GM21390 (cell line): ENCODE results near the gene PDRG1.

Experiments used
- ATAC-seq: cut with Tn5 transposase; IDR thresholded peaks from one replicate; pipeline ENCODE4 v1.9.1; 2021; ENCODE audit not compliant: unreplicated experiment

Gene PDRG1

DNA sequence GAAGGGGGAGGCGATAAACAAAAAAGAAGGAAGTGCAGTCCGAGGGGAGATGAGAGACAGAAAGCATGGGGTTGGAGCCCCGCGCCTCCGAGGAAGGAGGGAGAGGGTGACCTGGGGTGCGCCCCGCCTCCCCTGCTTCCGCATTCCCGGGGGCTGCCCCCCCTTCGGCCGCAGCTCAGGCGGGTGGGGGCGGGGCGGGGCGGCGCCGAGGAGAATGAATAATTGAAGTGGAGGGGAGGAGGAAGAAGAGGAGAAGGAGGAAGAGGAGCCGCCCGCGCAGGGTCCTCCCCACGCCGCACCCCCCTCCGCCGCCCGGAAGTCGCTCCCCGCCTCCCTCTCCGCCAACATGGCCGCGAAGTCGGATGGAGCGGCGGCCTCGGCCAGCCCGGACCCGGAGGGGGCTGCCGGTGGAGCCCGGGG lies 16.0 kb upstream of the PDRG1 start, which contains the start of gene XKR7:
XKR7 (plus strand) TSS at position 322 of the 420 bp plus-strand sequence; CDS start at position 347, 25 bp downstream.
- no peak for ATAC-seq

DNA sequence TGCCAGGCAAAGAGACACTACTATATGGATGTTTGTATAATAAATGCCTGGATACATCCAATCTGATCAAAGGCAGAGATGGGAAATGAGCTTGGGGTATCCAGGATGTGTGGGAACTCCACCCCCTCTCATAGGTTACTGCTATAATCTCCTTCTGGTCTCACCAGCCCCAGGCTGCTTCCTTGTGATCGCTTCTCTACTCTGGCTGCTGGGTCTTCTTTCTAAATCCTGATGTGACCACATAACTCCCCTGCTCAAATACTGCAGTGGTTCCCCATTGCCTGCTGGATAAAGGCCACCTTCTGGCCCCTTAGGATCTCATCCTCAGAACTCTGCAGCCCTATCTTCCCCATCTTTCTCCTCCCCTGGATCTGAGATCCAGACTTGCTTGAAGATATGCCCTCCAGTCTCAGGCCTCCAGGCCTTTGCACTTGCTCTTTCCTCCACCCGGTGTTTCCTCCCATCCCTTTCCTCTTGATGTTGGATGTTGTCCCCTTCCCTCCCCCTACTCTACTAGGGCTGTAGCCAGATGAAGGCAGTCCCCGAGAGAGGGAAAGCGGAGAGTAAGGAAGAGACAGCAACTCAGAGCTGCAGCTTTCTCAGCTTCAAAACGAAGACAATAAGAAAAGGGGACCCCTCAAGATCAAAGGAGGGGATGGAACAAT lies 15.3 kb upstream of the PDRG1 start:
- no peak for ATAC-seq

DNA sequence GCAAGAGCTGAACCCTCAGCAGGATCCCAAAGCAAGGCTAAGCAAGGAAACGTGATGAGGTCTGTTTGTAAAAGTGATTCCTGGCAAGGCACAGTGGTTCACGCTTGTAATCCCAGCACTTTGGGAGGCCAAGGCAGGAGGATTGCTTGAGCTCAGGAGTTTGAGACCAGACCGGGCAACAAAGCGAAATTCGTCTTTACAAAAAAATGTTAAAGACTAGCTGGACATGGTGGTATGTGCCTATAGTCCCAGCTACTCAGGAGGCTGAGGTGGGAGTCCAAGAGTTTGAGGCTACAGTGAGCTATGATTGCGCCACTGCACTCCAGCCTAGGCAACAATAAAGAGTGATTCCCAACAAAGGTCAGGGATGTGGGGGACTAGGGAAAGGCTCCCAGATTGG lies 12.0 kb upstream of the PDRG1 start:
- no peak for ATAC-seq

DNA sequence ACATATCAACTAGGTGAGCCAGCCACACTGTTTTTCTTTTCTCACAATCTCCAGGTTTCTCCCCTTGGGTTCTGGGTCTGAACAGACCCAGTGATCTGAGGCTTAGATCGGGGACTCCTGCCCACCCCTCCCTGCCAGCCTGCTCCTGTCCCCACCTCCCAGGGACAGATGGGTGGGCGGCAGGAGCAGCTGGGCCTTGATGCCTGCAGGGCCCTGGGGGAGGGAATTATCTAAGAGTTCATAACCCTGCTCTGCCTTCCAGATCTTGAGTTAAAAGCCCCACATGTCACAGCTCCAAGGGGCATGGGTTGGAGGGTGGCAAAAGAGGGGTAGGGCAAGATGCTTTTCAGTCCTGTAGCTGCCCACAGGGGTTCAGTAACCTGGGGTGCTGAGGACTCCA lies 10.9 kb upstream of the PDRG1 start:
- no peak for ATAC-seq

DNA sequence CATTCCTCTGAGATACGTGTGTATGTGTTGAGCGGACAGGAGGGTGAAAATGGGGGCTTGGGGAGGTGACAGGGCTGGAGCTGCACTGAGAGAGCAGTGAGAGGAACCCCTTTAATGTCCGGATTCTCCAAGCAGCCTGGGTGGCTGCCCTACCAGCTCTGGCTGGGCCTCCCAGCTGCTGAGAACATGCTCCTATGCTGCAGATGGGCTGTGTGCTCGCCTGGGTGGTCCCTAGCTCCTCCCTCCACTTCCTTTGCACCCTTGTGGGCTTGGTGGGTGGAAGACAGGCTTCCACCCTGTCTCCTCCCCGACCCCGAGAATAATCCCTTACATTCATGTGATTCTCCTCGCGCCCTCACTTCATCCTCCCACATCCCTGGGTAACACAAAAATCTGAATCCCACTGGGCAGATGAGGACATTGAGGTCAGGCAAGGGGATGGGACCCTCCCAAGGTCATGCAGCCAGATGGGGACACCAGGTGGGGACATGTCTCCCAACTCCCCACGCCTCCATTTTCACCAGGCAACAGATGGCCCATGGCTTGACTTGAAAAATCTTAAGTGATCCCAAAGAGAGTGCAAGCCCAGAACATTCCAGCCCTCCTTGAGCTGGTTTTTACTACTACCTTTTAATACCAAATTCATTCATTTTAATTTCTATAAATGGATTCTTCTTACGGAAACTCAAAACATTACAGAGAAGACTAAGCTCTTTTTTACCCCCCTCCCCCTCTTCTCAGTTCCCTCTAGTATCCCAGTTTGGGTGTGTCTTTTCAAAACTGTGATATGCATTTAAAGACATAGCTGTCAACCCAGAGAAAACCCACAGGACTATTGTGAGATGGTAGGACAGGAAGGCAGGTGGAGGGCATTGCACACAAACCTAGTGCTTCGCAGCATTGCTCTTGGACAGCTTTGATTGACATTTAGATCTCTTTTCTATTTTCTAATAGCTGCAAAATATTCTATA lies 5.0 kb upstream of the PDRG1 start:
- ATAC-seq: no peak

DNA sequence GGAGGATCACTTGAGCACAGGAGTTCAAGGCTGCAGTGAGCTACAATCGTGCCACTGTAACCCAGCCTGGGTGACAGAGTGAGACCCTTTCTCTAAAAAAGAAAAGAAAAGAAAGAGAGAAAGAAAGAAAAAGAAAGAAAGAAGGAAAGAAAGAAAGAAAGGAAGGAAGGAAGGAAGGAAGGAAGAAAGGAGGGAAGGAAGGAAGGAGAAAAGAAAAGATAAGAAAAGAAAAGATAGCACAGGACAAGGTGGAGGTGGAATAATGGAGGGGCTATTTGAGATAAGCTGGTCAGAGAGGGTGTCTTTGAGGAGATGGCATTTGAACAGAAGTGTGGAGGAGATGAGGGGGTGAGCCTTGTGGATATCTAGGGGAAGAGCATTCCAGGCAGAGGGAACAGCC lies 2.7 kb upstream of the PDRG1 start:
- ATAC-seq: no peak

DNA sequence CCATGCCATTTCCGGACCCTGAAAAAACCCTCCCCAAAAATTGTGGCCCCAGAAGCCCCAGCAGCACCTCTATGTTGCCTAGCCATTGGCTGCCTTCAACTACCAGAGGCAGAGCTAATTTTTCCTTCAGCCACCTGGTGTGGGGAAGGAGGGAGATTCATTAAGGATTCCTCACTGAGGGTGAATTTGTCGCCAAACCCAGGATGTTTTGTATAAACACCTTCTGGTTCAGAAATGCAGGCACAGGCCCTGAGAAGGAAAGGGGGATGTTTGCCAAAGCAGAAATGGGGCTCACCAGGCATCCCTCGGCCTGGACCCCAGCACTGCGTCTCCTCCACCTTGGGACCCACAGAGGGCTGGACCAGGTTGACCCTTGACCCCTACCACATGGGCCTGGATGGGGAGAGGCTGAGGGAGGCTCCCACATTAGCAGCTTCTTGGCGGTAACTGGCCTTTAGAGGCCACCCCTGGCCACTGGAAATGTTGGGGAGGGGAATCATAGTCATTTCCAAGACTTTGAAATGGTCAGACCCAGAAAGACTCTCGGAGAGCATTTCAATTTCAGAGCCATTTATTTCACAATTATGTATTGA lies 1.8 kb upstream of the PDRG1 start:
- ATAC-seq: no peak

DNA sequence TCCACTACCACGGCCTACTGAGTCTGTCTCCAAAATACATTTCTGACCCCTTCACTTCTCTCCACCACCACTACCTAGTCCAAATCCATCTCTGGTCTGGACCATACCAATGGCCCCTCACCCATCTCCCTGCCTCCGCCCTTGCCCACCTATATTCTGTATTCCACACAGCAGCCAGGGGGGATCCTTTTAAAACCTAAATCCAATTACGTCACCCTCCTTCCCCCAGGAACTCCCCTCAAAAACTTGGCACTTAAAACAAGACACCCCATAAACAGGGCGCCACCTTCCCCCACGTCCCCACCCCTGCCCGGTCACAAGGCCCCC lies 680 bp downstream of the PDRG1 start:
- no peak for ATAC-seq

DNA sequence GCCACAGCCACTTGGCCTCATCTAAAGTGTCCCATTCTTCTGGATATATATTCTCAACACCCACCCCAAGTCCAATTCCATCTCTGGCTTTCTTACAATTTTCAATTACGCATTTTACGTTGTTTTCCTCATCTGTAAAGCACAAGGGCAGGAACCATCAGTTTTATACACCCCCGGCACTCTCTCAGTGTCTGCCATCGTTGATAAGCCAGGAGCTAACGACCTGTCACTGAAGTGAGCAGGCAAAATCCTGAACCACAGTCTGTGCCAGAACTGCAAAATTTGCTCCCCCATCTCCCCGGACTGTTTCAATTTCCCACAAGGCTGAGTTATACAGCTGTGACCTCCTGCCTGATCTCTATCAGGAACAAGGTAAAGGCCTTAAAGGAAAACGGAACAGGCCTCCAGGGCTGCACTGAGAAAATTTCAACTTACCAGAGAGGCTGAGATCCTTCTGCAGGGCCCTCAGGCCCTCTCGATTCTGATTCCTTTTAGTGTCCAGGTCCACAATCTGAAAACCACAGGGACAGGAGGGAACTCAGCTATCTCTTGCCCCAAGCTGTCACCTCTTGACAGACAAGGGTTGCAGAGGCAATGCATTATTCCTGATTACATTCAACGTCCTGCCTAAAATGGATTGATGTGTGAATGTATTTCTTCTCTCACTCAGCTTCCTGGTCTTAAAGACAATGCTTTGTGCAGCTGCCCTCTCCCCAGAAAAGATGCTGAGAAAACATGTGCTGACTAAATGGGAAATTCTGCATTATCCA lies 1.8 kb downstream of the PDRG1 start:
- no peak for ATAC-seq

DNA sequence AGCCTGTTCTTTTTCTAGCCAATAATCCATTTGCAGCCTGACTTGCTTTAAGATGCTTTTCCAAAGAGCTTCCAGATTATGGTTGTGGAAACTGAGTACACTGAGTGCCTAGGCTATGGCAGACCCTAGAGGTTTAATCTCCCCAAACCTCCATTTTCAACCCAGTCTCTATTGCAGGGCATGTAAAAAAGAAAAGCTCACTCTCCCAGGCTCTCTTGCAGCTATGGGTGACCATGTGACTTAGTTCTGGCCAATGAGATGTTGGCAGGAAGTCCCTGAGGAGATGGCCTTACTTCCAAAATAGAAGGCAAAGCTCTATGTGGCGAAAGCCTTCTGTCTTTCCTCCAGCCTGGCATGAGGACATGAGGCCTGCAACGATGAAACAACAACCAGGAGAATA lies 3.8 kb downstream of the PDRG1 start:
- no peak for ATAC-seq

DNA sequence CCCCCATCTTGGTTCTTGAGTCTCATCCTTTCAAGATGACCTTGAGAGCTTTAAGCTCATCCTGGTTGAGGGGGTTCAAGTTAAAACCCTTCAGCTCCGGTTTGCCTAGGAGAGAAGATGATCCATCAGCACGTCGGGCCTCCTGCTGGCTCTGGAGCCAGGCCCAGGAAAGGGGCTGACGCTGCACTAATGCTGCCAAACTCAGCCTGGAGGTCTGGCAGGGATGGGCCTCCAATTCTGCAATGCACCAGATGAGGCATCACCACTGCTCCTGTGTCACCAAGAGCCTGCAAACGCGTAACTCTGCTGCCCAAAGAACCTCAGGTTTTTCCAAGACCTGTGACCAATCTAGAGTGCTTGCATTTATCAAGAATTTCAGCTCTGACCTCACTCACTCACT lies 6.1 kb downstream of the PDRG1 start:
- ATAC-seq: no peak

DNA sequence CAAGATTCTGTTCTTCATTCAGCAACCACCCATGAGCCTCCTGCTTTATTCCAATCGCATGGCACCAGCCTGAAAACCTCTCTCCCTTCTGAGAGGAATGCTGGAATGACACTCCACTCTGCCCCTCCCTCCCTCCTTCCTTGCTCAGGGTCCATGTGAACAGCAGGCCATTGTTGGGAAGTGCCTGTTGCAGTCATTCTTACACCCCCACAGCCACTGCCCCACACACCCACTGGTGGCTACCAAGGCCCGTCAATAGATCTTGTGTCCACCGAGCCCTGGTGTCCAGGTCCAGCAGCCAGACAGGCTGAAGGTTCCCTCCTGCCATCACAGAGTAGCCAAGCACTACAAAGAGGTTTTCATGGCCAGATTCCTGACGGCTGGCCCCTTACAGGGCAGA lies 6.5 kb downstream of the PDRG1 start:
- ATAC-seq: no peak

DNA sequence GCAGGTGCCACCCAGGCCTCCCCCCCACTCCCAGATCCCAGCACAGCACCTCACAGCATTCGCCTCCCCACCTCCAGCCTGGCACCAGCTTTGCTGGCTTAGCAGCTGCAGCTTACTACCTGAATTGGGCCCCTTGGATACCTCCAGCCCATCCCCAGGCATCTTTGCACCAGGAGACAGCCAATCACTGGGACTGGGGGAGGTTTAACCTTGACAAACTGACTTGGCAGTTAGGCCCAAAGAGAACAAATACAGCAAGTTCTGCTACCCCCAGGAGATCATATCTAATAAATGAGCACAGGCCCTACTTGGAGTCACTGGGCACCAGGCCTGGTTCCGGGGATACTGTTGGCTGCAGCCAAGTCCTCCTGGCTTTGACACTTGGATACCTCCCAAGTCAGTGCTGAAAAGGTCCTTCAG lies 8.8 kb downstream of the PDRG1 start:
- ATAC-seq: no peak

DNA sequence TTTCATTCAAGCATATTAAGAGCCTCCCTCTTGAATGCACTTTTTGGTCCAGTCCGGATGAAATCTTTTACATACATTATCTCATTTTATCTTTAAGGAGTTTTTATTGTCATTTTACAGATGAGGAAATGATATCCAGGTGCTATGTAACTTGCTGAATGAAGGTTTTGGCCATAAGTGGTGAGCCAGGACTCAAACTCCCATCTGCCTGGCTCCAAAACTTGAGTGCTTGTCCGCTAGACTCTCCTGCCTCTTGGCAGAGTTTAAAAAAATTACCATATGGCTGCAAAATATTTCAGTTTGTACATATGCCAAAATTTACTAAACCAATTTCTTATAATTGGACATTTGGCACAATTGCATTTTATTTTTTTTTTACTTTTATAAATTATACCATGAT lies 12.2 kb downstream of the PDRG1 start:
- no peak for ATAC-seq

DNA sequence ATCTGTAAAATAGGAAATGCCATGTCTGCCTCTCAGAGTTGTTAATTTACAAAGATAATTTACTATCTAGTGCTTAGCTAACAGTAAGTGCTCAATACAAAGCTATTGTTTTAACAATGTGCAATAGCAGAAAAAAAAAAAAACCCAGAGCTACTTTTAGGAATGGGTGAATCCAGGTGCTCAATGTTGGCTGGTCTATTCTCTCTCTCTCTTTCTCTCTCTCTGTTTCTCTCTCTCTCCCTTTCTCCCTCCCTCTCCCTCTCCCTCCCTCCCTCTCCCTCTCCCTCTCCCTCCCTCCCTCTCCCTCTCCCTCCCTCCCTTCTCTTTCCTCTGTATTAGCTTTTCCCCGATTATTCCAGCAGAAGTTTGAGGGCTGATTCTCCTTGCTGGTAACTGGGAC lies 14.0 kb downstream of the PDRG1 start:
- ATAC-seq: no peak

DNA sequence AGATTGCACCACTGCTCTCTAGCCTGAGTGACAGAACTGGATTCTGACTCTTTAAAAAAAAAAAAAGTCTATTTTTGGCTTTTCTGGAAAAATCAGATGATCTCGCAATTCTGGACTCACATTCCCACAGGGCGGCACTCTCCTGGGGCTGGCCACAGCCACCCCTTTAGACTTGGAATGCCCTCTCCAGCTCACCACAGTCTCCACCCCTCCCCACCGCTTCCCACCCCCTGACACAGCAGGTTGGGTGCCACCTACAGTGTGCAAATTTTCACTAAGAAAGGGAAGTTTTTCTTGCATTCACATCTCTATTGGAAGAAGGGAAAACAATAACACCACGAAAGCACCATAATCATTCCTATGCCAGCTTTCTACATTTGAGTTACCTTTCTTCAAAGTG lies 15.4 kb downstream of the PDRG1 start:
- ATAC-seq: no peak

DNA sequence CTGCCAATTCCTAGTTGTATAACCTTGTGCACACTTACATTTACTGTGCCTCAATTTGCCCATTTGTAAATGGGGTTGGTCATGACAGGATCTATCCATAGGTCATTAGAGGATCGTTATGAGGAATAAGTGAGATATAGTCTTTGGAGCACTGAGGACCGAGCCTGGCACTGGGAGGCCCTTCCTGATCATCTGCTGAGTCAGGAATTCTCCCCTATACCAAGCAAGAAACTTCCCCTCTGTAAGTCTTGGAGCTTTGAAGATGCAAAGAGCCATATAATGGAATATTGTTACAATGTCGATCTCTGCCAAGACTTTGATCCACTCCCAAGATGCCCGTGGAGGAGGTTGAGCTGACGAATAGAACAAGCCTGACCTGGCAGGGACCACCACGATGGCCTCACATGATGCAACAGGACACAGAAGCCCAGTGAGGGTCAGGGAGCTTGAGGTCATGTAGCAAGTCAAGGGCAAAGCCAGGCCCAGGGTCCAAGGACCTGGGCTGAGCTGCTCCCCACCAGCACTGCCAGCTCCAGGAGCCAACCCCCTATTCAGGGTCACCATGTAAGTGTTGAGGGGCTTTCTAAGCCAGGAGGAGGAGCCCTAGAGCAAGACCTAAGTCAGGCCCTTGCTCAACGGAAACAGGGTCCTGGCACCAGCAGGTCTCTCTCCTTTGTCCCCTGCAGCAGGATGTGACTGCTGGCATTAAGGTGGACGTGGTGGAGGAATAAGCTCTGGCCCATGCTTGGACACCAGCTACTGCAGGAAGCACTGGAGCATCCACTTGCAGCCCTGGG lies 16.7 kb downstream of the PDRG1 start:
- no peak for ATAC-seq

DNA sequence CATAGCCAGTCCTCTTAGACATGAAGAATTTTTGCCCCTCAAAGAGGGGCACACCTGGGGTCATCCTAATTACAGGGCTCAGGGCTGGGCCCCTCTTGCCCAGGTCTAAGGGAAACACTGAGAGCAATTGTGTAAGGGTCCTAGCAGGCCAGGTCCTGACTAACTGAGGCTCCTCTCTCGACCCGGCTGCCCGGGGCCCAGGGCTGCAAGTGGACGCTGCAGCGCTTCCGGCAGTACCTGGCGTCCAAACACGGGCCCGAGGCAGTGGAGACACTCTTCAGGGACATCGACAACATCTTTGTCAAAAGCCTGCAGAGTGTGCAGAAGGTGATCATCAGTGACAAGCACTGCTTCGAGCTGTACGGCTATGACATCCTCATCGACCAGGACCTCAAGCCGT lies 17.4 kb downstream of the PDRG1 start:
- ATAC-seq: no peak

DNA sequence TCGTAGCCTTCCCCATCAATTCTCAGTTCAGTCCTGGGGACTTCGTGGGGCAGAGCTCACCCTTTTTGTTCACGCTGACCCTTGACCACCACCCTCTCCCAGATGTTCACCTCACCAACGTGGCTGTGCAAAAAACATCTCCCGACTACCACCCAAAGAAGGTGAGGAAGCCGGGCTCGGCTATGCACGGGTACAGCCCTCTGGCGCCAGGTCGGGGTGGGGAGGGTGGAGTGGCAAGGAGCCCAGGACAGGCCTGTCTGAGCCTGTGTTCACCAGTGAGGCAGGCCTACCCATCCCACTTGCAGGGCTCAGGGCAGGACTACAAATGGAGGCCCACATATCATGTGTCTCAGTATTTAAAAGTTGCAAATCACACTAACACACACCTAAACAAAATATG lies 18.1 kb downstream of the PDRG1 start:
- no peak for ATAC-seq

DNA sequence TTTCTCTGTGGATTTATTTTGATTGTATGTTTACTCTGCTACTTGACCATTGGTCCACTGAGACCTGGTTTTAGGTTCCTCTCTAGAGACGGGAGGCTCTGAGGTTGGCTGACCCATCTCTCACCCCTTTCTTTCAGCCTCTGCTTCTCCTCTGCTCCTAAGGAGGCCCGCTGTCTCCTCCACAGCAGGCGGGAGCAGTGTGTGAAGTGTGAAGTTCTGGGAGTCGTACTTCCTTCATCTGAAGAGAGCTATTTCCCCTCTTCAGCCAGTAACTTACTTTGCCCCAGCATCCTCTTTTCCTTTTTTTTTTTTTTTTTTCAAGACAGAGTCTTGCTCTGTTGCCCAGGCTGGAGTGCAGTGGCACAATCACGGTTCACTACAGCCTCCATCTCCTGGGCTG lies 21.1 kb downstream of the PDRG1 start:
- ATAC-seq: no peak
